Mucosa of rectum (tissue), 2 donors: ENCODE results near the gene LNX1.

Experiments
- H3K27ac ChIP-seq, 2 donors: one replicate each; pipeline ENCODE4 v1.7.0; 2013; ENCODE audit warnings: inconsistent platforms in 2 of 2, low read depth in 2 of 2, low read length in 2 of 2
- H3K27me3 ChIP-seq, 2 donors: one replicate each; pipeline ENCODE4 v1.7.0; 2013; ENCODE audit warnings: low read length in 2 of 2; ENCODE audit not compliant: control insufficient read depth in 2 of 2, insufficient read depth in 2 of 2
- H3K36me3 ChIP-seq, 2 donors: one replicate each; pipeline ENCODE4 v1.7.0; 2013; ENCODE audit warnings: low read length in 2 of 2; ENCODE audit not compliant: control insufficient read depth in 2 of 2, insufficient read depth in 2 of 2
- H3K4me1 ChIP-seq, 2 donors: one replicate each; pipeline ENCODE4 v1.7.0; 2013; ENCODE audit warnings: low read length in 2 of 2, mild to moderate bottlenecking in 1 of 2; ENCODE audit not compliant: control insufficient read depth in 2 of 2, insufficient read depth in 2 of 2
- H3K4me3 ChIP-seq, 2 donors: one replicate each; pipeline ENCODE4 v1.7.0; 2013; ENCODE audit warnings: low read length in 2 of 2
- H3K9ac ChIP-seq, 2 donors: one replicate each; pipeline ENCODE4 v1.7.0; 2013; ENCODE audit warnings: low read length in 2 of 2, low read depth in 1 of 2, mild to moderate bottlenecking in 1 of 2
- H3K9me3 ChIP-seq, 2 donors: one replicate each; pipeline ENCODE4 v1.7.0; 2013; ENCODE audit warnings: low read length in 2 of 2; ENCODE audit not compliant: control insufficient read depth in 2 of 2
- donor health status: healthy.
- donor health status: Normal muscosa, but diverticular disease.

LNX1 gene

DNA sequence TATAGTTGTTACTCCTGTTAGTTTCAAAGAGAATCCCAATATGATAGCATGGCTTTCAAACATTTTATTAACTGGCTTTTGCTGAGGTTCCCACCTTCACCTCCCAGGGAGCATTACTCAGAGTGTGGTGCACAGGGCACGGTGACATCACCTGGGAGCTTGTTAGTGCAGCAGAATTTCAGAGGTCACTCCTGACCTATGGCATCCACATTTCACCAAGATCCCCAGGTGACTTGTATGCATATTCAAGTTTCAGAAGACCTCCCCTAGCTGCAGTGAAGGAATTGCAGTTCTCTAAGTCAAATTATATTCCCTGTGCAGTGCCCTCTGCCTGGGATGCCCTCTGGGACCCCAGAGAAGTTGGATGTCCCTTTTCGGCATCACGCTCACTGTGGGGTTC, 29.7 kb upstream of the LNX1 start:
- Histone ChIP-seq H3K27me3 (no peaks in the 10 kb centered on the region), H3K27ac (no peak overlapping the region), H3K4me3 (no peak overlapping the region), H3K9ac (no peak overlapping the region), H3K4me1 (no peaks in the 10 kb centered on the region), H3K36me3 (no peaks in the 10 kb centered on the region), H3K9me3 (no peaks in the 10 kb centered on the region)

DNA sequence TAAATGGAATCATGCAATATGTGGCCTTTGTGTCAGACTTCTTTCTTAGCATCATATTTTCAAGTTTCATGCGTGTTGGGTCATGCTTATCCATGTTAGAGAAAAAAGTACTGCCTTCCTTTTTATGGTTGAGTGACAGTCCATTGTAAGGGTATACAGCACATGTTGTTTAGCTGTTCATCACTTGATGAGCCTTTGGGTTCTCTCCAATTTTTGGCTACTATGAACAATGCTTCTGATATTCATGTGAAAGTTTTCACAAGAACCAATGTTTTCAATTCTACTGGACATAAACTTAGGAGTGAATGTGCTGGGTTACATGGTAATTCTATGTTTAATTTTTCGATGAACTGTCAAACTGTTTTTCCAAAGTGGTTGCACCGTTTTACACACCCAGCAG, 28.1 kb upstream of the LNX1 start:
- Histone ChIP-seq H3K4me1 (no peaks in the 10 kb centered on the region), H3K27me3 (no peaks in the 10 kb centered on the region), H3K4me3 (no peak overlapping the region), H3K9me3 (no peaks in the 10 kb centered on the region), H3K27ac (no peak overlapping the region), H3K36me3 (no peaks in the 10 kb centered on the region), H3K9ac (no peak overlapping the region)

DNA sequence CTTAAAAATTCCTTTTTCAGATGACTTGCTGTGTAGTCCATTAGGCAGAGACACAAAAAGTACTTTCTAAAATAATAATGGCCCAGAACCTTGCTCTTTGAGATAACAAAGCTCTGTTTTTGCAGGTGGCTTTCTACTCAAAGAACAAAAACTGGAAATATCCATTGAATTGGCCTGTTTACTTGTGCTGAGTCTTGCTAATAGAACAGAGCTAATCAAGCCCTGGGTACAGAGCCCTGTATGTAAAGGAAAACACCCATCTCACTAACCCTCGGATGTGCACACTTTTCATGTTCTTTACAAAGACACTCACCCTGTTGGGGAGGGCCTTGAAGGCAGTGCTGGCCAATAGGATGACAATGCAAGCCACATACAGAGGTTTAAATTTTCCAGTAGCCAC, 27.0 kb upstream of the LNX1 start:
- Histone ChIP-seq H3K27me3 (no peaks in the 10 kb centered on the region), H3K4me3 (no peak overlapping the region), H3K9me3 (no peaks in the 10 kb centered on the region), H3K27ac (no peak overlapping the region), H3K36me3 (no peaks in the 10 kb centered on the region), H3K4me1 (no peaks in the 10 kb centered on the region), H3K9ac (no peak overlapping the region)

DNA sequence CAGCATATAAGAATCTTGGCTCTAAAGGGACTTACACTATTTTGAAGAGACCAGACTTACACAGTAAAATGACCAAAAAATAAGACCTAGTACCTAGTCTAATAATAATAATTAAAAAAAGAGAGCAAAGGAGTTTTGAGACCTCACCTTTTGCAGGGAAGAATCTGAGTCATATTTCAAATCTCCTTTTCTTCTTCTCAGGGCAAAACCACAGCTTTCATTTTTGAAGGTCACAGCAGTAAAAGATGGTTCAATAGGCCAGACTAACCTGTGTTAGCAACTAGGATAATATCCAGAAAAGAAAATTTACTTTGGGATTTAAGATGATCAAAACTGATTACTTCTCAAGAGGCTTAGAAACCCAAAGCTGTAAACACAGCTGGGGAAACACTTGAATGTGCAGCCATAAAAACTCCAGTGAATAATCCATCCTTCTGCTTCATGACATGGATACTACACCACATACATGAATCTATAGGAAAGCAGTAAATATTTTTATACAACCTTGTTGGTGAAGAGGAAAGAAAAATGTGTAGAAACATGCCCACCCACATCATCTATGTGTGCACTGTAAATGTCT, 25.9 kb upstream of the LNX1 start:
- no peaks in the 10 kb centered on the region for H3K27me3 ChIP-seq
- H3K27ac ChIP-seq, result no peak overlapping the region

DNA sequence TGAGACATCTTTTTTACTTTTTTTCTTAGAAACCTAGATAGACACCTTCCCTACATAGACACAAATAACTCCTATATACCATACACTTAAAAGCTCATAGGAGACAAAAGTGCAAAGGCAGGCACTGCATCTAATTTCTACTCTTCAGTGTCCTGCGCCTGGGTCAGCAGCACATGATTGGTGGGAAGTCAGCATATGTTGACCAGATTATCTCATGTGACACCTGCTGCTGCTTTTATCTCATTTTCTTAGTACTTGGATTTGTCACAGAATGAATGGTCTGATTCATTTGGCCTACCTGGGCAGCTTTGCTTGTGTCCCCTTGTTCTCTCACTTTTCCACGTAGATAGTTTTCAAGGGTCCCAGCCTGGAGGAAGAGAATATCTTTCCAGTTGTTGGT, 24.9 kb upstream of the LNX1 start:
- H3K36me3 ChIP-seq, result no peaks in the 10 kb centered on the region
- no peaks in the 10 kb centered on the region for H3K4me1 ChIP-seq
- H3K27ac ChIP-seq, result no peak overlapping the region
- H3K4me3 ChIP-seq, result no peak overlapping the region
- H3K27me3 ChIP-seq, result no peaks in the 10 kb centered on the region
- no peak overlapping the region for H3K9ac ChIP-seq
- H3K9me3 ChIP-seq, result no peaks in the 10 kb centered on the region

More for the DNA sequence above, 25.9 kb upstream of the LNX1 start:
- Histone ChIP-seq H3K9me3 (no peaks in the 10 kb centered on the region), H3K36me3 (no peaks in the 10 kb centered on the region), H3K4me3 (no peak overlapping the region), H3K9ac (no peak overlapping the region), H3K4me1 (no peaks in the 10 kb centered on the region)

DNA sequence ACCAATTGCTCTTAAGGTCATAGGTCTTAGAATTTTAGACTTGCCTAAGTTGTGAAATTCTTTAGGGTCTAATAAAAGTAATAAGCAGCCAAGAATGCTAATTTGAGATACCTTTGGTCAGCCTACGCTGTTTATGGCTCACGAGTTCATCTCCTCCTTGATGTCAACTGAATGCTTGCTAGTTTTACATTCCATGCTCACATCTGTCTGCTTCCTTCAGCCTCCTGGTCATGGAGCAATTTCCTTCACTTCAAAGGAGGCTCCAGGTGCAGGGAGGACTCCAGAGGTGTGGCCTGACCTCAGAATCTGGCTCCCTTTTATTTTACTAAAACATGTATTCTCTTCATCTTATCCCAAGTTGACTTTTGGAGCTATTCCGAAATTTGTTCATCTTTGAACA, 23.3 kb upstream of the LNX1 start:
- Histone ChIP-seq H3K4me1 (no peaks in the 10 kb centered on the region), H3K4me3 (no peak overlapping the region), H3K27me3 (no peaks in the 10 kb centered on the region), H3K9ac (no peak overlapping the region), H3K27ac (no peak overlapping the region), H3K36me3 (no peaks in the 10 kb centered on the region), H3K9me3 (no peaks in the 10 kb centered on the region)

DNA sequence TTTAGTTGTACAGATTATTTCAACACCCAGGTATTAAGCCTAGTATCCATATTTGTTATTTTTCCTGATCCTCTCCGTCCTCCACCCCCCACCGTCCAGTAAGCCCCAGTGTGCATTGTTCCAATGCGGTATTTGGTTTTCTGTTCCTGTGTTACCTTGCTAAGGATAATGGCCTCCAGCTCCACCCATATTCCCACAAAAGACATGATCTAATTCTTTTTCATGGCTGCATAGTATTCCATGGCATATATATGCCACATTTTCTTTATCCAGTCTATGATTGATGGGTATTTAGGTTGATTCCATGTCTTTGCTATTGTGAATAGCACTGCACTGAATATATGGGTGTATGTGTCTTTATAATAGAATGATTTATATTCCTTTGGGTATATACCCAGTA, 22.1 kb upstream of the LNX1 start:
- H3K27me3 ChIP-seq, result no peaks in the 10 kb centered on the region

DNA sequence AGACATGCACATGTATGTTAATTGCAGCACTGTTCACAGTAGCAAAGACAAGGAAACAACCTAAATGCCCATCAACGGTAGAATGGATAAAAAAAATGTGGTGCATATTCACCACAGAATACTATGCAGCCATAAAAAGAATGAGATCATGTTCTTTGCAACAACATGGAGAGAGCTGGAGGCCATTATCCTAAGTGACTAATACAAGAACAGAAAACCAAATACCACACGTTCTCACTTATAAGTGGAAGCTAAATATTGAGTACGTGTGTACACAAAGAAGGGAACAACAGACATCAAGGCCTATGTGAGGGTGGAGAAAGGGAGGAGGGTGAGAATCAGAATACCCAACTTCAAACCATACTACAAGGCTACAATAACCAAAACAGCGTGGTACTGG, 17.4 kb upstream of the LNX1 start:
- H3K4me3 ChIP-seq, result no peak overlapping the region
- H3K9me3 ChIP-seq, result no peaks in the 10 kb centered on the region

More for the DNA sequence above, 22.1 kb upstream of the LNX1 start:
- Histone ChIP-seq H3K4me1 (no peaks in the 10 kb centered on the region), H3K4me3 (no peak overlapping the region), H3K36me3 (no peaks in the 10 kb centered on the region), H3K9me3 (no peaks in the 10 kb centered on the region), H3K27ac (no peak overlapping the region), H3K9ac (no peak overlapping the region)

DNA sequence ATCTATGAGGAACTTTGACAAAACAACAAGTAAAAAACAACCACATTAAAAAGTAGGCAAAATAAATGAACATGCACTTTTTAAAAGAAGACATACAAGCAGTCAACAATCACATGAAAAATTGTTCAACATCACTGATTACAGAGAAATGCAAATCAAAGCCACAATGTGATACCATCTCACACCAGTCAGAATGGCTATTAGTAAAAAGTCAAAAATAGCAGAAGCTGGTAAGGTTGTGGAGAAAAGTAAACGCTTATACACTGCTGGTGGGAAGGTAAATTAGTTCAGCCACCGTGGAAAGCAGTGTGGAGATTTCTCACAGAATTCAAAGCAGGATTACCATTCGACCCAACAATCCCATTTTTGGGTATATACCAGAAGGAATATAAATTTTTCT, 17.0 kb upstream of the LNX1 start:
- no peak overlapping the region for H3K9ac ChIP-seq

More for the DNA sequence above, 17.4 kb upstream of the LNX1 start:
- Histone ChIP-seq H3K4me1 (no peaks in the 10 kb centered on the region), H3K27ac (no peak overlapping the region), H3K36me3 (no peaks in the 10 kb centered on the region), H3K27me3 (no peaks in the 10 kb centered on the region), H3K9ac (no peak overlapping the region)

DNA sequence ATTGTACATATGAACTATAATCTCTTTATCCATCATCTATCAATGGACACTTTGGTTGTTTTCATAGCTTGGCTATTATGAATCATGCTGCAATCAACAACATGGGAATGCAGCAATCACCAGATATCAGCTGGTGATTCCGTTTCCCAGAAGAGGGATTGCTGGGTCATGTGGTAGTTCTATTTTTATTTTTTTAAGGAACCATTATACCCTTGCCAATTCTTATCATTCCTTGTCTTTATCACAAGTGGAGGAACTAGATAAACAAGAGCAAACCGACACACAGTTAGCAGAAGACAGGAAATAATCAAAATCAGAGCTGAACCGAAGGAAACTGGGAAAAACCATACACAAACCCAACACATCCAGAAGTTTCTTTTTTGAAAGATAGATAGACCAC, 14.5 kb upstream of the LNX1 start:
- Histone ChIP-seq H3K4me3 (no peak overlapping the region), H3K27ac (no peak overlapping the region), H3K36me3 (no peaks in the 10 kb centered on the region), H3K27me3 (no peaks in the 10 kb centered on the region), H3K4me1 (no peaks in the 10 kb centered on the region), H3K9me3 (no peaks in the 10 kb centered on the region), H3K9ac (no peak overlapping the region)

More for the DNA sequence above, 17.0 kb upstream of the LNX1 start:
- Histone ChIP-seq H3K36me3 (no peaks in the 10 kb centered on the region), H3K27ac (no peak overlapping the region), H3K4me1 (no peaks in the 10 kb centered on the region), H3K27me3 (no peaks in the 10 kb centered on the region), H3K4me3 (no peak overlapping the region), H3K9me3 (no peaks in the 10 kb centered on the region)

DNA sequence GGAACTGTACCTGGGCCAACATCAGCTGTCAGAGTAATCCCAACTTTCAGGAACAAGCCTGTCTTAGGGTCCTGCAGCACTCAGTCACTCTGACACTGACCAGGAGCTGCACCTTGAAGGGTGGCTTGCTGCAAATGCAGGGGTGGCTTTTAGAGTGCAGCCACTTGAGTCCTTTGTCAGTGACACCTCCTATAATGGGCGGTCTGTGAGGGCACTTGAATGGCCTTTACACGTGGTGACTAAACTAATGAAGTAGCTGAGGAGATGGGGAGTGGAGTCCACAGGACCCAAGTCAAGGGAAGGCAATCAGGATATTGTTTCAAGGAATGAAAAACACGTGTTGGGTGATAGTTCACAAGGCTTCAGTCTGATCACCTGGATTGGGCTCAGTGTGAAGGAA, 11.1 kb upstream of the LNX1 start:
- Histone ChIP-seq H3K9me3 (no peaks in the 10 kb centered on the region), H3K27me3 (no peaks in the 10 kb centered on the region), H3K4me1 (peaks cover 0 to 3% of the 10 kb centered on the region in 2 donors), H3K27ac (no peak overlapping the region), H3K4me3 (no peak overlapping the region), H3K36me3 (no peaks in the 10 kb centered on the region), H3K9ac (no peak overlapping the region)
